Parathyroid adenoma (tissue), 2 donors: ENCODE results near the gene WDR18.

Source experiments
- H2AFZ ChIP-seq: fragments of 300-600 bp; sonication (generic); one replicate; pipeline ENCODE4 v1.7.0; 2017; ENCODE audit warnings: antibody characterized with exemption, mild to moderate bottlenecking
- H3K27ac ChIP-seq: fragments of 300-600 bp; sonication (generic); one replicate; pipeline ENCODE4 v1.7.0; 2017
- H3K27me3 ChIP-seq: fragments of 300-600 bp; sonication (generic); one replicate; pipeline ENCODE4 v1.7.0; 2017; ENCODE audit warnings: low read length; ENCODE audit not compliant: control insufficient read depth, insufficient read depth
- H3K36me3 ChIP-seq: fragments of 300-600 bp; sonication (generic); one replicate; pipeline ENCODE4 v1.7.0; 2017; ENCODE audit warnings: low read length; ENCODE audit not compliant: control insufficient read depth, insufficient read depth
- H3K4me1 ChIP-seq: fragments of 300-600 bp; sonication (generic); one replicate; pipeline ENCODE4 v1.7.0; 2017; ENCODE audit warnings: control low read depth
- H3K4me2 ChIP-seq: fragments of 300-600 bp; sonication (generic); one replicate; pipeline ENCODE4 v1.7.0; 2017; ENCODE audit warnings: low read length
- H3K4me3 ChIP-seq: fragments of 300-600 bp; sonication (generic); one replicate; pipeline ENCODE4 v1.7.0; 2017; ENCODE audit warnings: low read depth, low read length
- H3K79me2 ChIP-seq: fragments of 300-600 bp; sonication (generic); one replicate; pipeline ENCODE4 v1.7.0; 2017; ENCODE audit warnings: control low read depth
- H3K9ac ChIP-seq: fragments of 300-600 bp; sonication (generic); one replicate; pipeline ENCODE4 v1.7.0; 2017; ENCODE audit warnings: mild to moderate bottlenecking
- H3K9me3 ChIP-seq: fragments of 300-600 bp; sonication (generic); one replicate; pipeline ENCODE4 v1.7.0; 2017; ENCODE audit warnings: low read length; ENCODE audit not compliant: control insufficient read depth
- CTCF ChIP-seq: fragments of 300-600 bp; sonication (generic); IDR thresholded peaks from one replicate; pipeline ENCODE4 v1.7.0; 2017; ENCODE audit warnings: antibody characterized with exemption, mild to moderate bottlenecking
- donor health status: primary hyperparathyroidism.

Gene WDR18

GRCh38 chr19:992670-993055 is 8.5 kb downstream of the WDR18 start:
- no peak overlapping the region for H3K27ac ChIP-seq
- TF ChIP-seq CTCF: no peak

GRCh38 chr19:993361-993830 is 9.3 kb downstream of the WDR18 start:
- H3K36me3 ChIP-seq: no peaks in the 10 kb centered on the region
- no peak overlapping the region for H3K4me2 ChIP-seq
- no peak overlapping the region for H3K4me3 ChIP-seq
- no peak overlapping the region for H3K9ac ChIP-seq
- no peaks in the 10 kb centered on the region for H3K9me3 ChIP-seq
- H2AFZ ChIP-seq: no peak overlapping the region
- H3K27ac ChIP-seq: no peak overlapping the region
- H3K79me2 ChIP-seq: no peaks in the 10 kb centered on the region
- no peaks in the 10 kb centered on the region for H3K27me3 ChIP-seq
- peaks cover 4% of the 10 kb centered on the region for H3K4me1 ChIP-seq
- no peak for TF ChIP-seq CTCF

More at GRCh38 chr19:992670-993055, 8.5 kb downstream of the WDR18 start:
- H3K9me3 ChIP-seq: no peaks in the 10 kb centered on the region
- no peak overlapping the region for H3K4me3 ChIP-seq
- H3K79me2 ChIP-seq: no peaks in the 10 kb centered on the region
- H3K27me3 ChIP-seq: no peaks in the 10 kb centered on the region
- H3K36me3 ChIP-seq: no peaks in the 10 kb centered on the region
- H3K4me1 ChIP-seq: peaks cover 4% of the 10 kb centered on the region
- H2AFZ ChIP-seq: no peak overlapping the region
- no peak overlapping the region for H3K4me2 ChIP-seq
- H3K9ac ChIP-seq: no peak overlapping the region

- no peaks in the 10 kb centered on the region for H3K9me3 ChIP-seq
- peaks cover 4% of the 10 kb centered on the region for H3K4me1 ChIP-seq
- no peak overlapping the region for H3K9ac ChIP-seq
- no peak overlapping the region for H3K4me2 ChIP-seq
- H3K4me3 ChIP-seq: no peak overlapping the region
- H2AFZ ChIP-seq: no peak overlapping the region
- no peak for TF ChIP-seq CTCF
- no peaks in the 10 kb centered on the region for H3K79me2 ChIP-seq
- peaks cover 3% of the 10 kb centered on the region for H3K27me3 ChIP-seq
- no peak overlapping the region for H3K27ac ChIP-seq
- H3K36me3 ChIP-seq: no peaks in the 10 kb centered on the region
Measured at GRCh38 chr19:993831-994393, 9.8 kb downstream of the WDR18 start.

GRCh38 chr19:994516-994915 is 10.4 kb downstream of the WDR18 start:
- Histone ChIP-seq H3K9ac (no peak overlapping the region), H2AFZ (no peak overlapping the region), H3K27ac (no peak overlapping the region), H3K4me2 (no peak overlapping the region), H3K4me3 (no peak overlapping the region), H3K27me3 (peaks cover 3% of the 10 kb centered on the region), H3K79me2 (no peaks in the 10 kb centered on the region), H3K9me3 (no peaks in the 10 kb centered on the region), H3K36me3 (no peaks in the 10 kb centered on the region), H3K4me1 (peaks cover 4% of the 10 kb centered on the region)
- no peak for TF ChIP-seq CTCF
